Liver (tissue), 9 donors: Measurements from ENCODE around the gene POLR1H. TPM values are rescaled to one million over a fixed set of nuclear protein-coding genes. Genes with fewer than 3 reads are reported as not detected.

ENCODE experiments used
- DNase-seq: peaks from one replicate; pipeline ENCODE4 v3.0.0-alpha.2; 2017; ENCODE audit warnings: low spot score
- H3K27ac ChIP-seq, 2 donors: one replicate each; pipeline ENCODE4 v1.7.0; 2013; ENCODE audit warnings: inconsistent platforms in 2 of 2, low read length in 2 of 2, control low read depth in 1 of 2, low read depth in 1 of 2, mild to moderate bottlenecking in 1 of 2
- H3K27me3 ChIP-seq, 4 donors: one replicate each; pipeline versions ENCODE4 v1.6.1 to v1.7.0; 2013; ENCODE audit warnings: low read length in 3 of 4, inconsistent platforms in 1 of 4, mild to moderate bottlenecking in 1 of 4, moderate library complexity in 1 of 4; ENCODE audit not compliant: control insufficient read depth in 4 of 4, insufficient read depth in 4 of 4
- H3K36me3 ChIP-seq, 4 donors: one replicate each; pipeline versions ENCODE4 v1.6.1 to v1.7.0; 2013; ENCODE audit warnings: low read length in 3 of 4, mild to moderate bottlenecking in 3 of 4, low read depth in 1 of 4, moderate library complexity in 1 of 4; ENCODE audit not compliant: control insufficient read depth in 4 of 4, insufficient read depth in 3 of 4
- H3K4me1 ChIP-seq, 4 donors: one replicate each; pipeline versions ENCODE4 v1.6.1 to v1.7.0; 2013; ENCODE audit warnings: low read length in 3 of 4, mild to moderate bottlenecking in 3 of 4, moderate library complexity in 1 of 4; ENCODE audit not compliant: control insufficient read depth in 4 of 4, insufficient read depth in 4 of 4
- H3K4me3 ChIP-seq, 3 donors: one replicate each; pipeline versions ENCODE4 v1.6.1 to v1.7.0; 2013; ENCODE audit warnings: low read length in 3 of 3, control low read depth in 1 of 3, low read depth in 1 of 3, mild to moderate bottlenecking in 1 of 3
- H3K9ac ChIP-seq, 2 donors: one replicate each; pipeline ENCODE4 v1.7.0; 2013; ENCODE audit warnings: low read length in 2 of 2, mild to moderate bottlenecking in 2 of 2, moderate library complexity in 2 of 2, control low read depth in 1 of 2, low read depth in 1 of 2
- H3K9me3 ChIP-seq, 4 donors: one replicate each; pipeline versions ENCODE4 v1.6.1 to v1.7.0; 2013; ENCODE audit warnings: low read length in 3 of 4; ENCODE audit not compliant: control insufficient read depth in 4 of 4
- CTCF ChIP-seq: fragments of 150-350 bp; IDR thresholded peaks from 2 replicates; pipeline ENCODE4 v1.5.1; 2017; ENCODE audit warnings: improper control_type of control experiment, low read depth, low read length; ENCODE audit not compliant: missing input control
- EGR1 ChIP-seq, 2 donors: IDR thresholded peaks; 2 replicates each; pipeline ENCODE4 v1.6.1; 2016 to 2018; ENCODE audit warnings: antibody characterized with exemption in 2 of 2, low read depth in 2 of 2
- FOXA1 ChIP-seq: IDR thresholded peaks from 2 replicates; pipeline ENCODE4 v1.6.1; 2016; ENCODE audit warnings: antibody characterized with exemption
- FOXA2 ChIP-seq: IDR thresholded peaks from 2 replicates; pipeline ENCODE4 v1.6.1; 2016; ENCODE audit warnings: antibody characterized with exemption
- GABPA ChIP-seq, 2 donors: IDR thresholded peaks in 1 of 2; conservative IDR thresholded peaks in 1 of 2; 2 replicates each; pipeline ENCODE4 v1.6.1; 2016; ENCODE audit warnings: antibody characterized with exemption in 2 of 2, mild to moderate bottlenecking in 1 of 2, moderate library complexity in 1 of 2
- HNF4A ChIP-seq, 2 donors: conservative IDR thresholded peaks; 2 replicates each; pipeline ENCODE4 v1.6.1; 2016; ENCODE audit warnings: antibody characterized with exemption in 2 of 2, mild to moderate bottlenecking in 2 of 2
- HNF4G ChIP-seq: IDR thresholded peaks from 2 replicates; pipeline ENCODE4 v1.6.1; 2016; ENCODE audit warnings: antibody characterized with exemption
- JUND ChIP-seq, 2 donors: IDR thresholded peaks; 2 replicates each; pipeline ENCODE4 v1.6.1; 2016; ENCODE audit warnings: antibody characterized with exemption in 2 of 2
- MAX ChIP-seq: IDR thresholded peaks from 2 replicates; pipeline ENCODE4 v1.6.1; 2016; ENCODE audit warnings: antibody characterized with exemption
- NR2F2 ChIP-seq: IDR thresholded peaks from 2 replicates; pipeline ENCODE4 v1.6.1; 2016; ENCODE audit warnings: antibody characterized with exemption
- RAD21 ChIP-seq, 2 donors: IDR thresholded peaks; 2 replicates each; pipeline ENCODE4 v1.6.1; 2016; ENCODE audit warnings: antibody characterized with exemption in 2 of 2, mild to moderate bottlenecking in 2 of 2
- RXRA ChIP-seq, 2 donors: IDR thresholded peaks; 2 replicates each; pipeline ENCODE4 v1.6.1; 2017 to 2018; ENCODE audit warnings: antibody characterized with exemption in 2 of 2, mild to moderate bottlenecking in 1 of 2
- SP1 ChIP-seq: IDR thresholded peaks from 2 replicates; pipeline ENCODE4 v1.6.1; 2018; ENCODE audit warnings: antibody characterized with exemption, mild to moderate bottlenecking
- TAF1 ChIP-seq: conservative IDR thresholded peaks from 2 replicates; pipeline ENCODE4 v1.6.1; 2016; ENCODE audit warnings: antibody characterized with exemption, mild to moderate bottlenecking
- YY1 ChIP-seq: IDR thresholded peaks from 2 replicates; pipeline ENCODE4 v1.6.1; 2016; ENCODE audit warnings: antibody characterized with exemption, mild to moderate bottlenecking
- WGBS: extraction: QIAGEN DNeasy Blood & Tissue Kit; methylation state at CpG from one replicate; pipeline ENCODE4 v1.1.7; 2013; 5-methylcytosine and 5-hydroxymethylcytosine counted together
- polyA plus RNA-seq, 2 donors: library from polyadenylated mRNA; stranded (reverse) in 1 of 2; unstranded in 1 of 2; fragments of 200-250 nt in 1 of 2; fragments of >200 nt in 1 of 2; fragmentation: Nextera tagmentation in 1 of 2; extraction: Ambion mirVana in 1 of 2; gene quantifications; one replicate each; pipeline versions ENCODE4 v1.2.1 to v1.2.3, GENCODE V29; 2013 to 2015
- total RNA-seq, 2 donors: library from RNA; depleted of rRNA; stranded (reverse); fragments of >200 nt; gene quantifications; one replicate each; pipeline ENCODE4 v1.2.3, GENCODE V29; 2014
- TF ChIP-seq, protein P1 (sequence below): IDR thresholded peaks from 2 replicates; pipeline ENCODE4 v1.6.1; 2016; ENCODE audit warnings: antibody characterized with exemption
- TF ChIP-seq, protein P2 (sequence below): IDR thresholded peaks from 2 replicates; pipeline ENCODE4 v1.6.1; 2016; ENCODE audit warnings: antibody characterized with exemption, mild to moderate bottlenecking
- donor health status: healthy.
- donor health status: healthy.
- donor health status: healthy.
- donor health status: healthy.
- donor health status: healthy.

Gene POLR1H
- total and polyA plus RNA-seq, 4 donors: 7.0 to 27.5 (median 16.8) TPM

DNA sequence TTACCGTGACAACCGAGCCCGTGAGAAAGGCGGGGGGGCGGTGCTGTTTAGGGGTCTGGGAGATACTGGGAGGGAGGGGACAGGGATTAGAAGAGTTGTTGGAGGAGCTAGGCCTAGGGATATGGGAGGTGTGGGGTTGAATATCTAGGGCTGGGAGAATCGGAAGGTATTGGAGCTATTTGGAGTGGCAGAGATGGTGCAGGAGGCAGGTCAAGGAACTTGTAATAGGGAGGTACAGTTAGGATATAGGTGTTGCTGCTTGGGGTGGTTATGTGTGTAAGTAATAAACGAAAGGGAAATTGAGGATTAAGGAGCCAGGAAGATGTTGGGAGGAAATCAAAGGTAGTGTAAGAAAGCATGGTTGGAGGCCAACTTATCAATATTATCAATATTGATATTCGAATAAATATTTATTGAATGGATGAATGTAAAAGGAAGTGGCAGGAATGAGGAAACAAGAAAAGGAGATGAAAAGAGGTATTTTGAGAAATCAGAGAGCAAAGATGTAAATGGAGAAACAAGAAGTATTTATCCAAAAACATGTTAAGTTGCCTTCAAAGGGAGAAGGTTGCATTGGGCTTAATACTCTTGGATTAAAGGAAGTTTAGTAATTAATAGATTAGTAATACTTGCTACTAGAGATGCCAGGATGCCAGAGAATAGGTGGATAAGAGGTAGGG is 6.5 kb downstream of the POLR1H start:
- H3K4me1 ChIP-seq: peaks cover 6 to 30% (median 22%) of the 10 kb centered on the region in 4 donors
- TF ChIP-seq YY1: no peak
- no peak for TF ChIP-seq CTCF
- TF ChIP-seq HNF4G: no peak
- TF ChIP-seq, protein P1, sequence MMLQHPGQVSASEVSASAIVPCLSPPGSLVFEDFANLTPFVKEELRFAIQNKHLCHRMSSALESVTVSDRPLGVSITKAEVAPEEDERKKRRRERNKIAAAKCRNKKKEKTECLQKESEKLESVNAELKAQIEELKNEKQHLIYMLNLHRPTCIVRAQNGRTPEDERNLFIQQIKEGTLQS: no peak
- TF ChIP-seq JUND (IDR thresholded peaks at IDR 0.05): no peak
- no peak for TF ChIP-seq TAF1
- TF ChIP-seq NR2F2: no peak
- no peak for TF ChIP-seq EGR1 (IDR thresholded peaks at IDR 0.05; ENCODE audit: low read depth in 2 of 2)
- TF ChIP-seq RXRA (IDR thresholded peaks at IDR 0.05): no peak
- 12% methylated on average over 8 of the region's 8 CpGs for WGBS
- no peak for DNase-seq
- peak overlapping the region; percentile 1 to 47 for H3K9ac ChIP-seq
- H3K36me3 ChIP-seq: peaks cover 0 to 16% (median 9%) of the 10 kb centered on the region in 4 donors
- no peaks in the 10 kb centered on the region for H3K9me3 ChIP-seq
- peak overlapping the region; percentile 47 to 87 for H3K27ac ChIP-seq
- H3K27me3 ChIP-seq: peaks cover 0 to 3% (median 0%) of the 10 kb centered on the region in 4 donors
- H3K4me3 ChIP-seq: peak overlapping the region; percentile 58 to 95 (median 61)

DNA sequence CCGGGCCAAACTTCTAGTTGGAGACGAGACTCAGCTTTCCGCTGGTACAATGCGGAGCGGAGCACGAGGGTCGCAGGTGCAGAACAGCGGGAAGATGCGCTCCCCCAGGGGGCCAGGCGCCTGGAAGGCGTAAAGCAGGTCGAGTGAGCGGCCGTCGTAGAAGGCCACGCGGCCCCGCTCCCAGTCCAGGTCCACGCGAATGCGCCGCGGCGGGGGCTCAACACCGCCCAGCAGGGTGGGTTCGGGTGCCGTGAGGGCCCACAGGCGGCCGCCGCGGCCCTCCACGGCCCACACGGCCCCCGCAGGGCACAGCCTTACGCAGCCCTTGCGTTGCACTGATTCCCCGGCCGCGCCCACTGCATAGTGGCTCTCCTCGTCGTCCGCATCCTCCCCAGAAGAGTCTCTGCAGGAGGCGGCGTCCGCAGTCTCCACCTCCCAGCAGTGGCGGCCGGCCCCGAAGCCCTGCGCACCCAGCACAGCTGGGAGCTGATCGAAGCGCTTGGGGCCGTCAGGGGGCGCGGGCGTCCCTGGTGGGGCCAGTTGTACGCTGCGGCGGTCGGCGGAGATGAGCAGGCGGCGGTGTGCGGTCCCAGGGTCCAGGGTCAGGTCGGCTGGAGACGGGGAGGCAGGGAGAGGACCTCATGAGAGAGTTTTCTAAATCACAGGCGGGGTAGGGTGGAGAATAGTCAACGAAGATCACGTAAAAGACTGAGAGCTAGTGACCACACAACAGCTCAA is 10.2 kb downstream of the POLR1H start:
- DNase-seq: no peak
- H3K4me3 ChIP-seq: no peak overlapping the region

More for the DNA sequence above, 10.2 kb downstream of the POLR1H start:
- Histone ChIP-seq H3K9ac (no peak overlapping the region), H3K4me1 (peaks cover 11 to 31% (median 22%) of the 10 kb centered on the region in 4 donors), H3K36me3 (peaks cover 0 to 16% (median 7%) of the 10 kb centered on the region in 4 donors), H3K27me3 (peaks cover 0 to 15% (median 8%) of the 10 kb centered on the region in 4 donors), H3K27ac (no peak overlapping the region), H3K9me3 (no peaks in the 10 kb centered on the region)
- TF ChIP-seq FOXA2 (no peak), FOXA1 (no peak), GABPA (IDR thresholded peaks at IDR 0.05 in 1 of 2, conservative IDR thresholded peaks at IDR 0.05 in 1 of 2) (no peak), NR2F2 (no peak), MAX (no peak), TAF1 (no peak), CTCF (no peak), SP1 (no peak), RAD21 (IDR thresholded peaks at IDR 0.05) (no peak), JUND (IDR thresholded peaks at IDR 0.05) (no peak), HNF4A (conservative IDR thresholded peaks at IDR 0.05) (no peak), YY1 (no peak), RXRA (IDR thresholded peaks at IDR 0.05) (no peak)
- TF ChIP-seq, protein P2, sequence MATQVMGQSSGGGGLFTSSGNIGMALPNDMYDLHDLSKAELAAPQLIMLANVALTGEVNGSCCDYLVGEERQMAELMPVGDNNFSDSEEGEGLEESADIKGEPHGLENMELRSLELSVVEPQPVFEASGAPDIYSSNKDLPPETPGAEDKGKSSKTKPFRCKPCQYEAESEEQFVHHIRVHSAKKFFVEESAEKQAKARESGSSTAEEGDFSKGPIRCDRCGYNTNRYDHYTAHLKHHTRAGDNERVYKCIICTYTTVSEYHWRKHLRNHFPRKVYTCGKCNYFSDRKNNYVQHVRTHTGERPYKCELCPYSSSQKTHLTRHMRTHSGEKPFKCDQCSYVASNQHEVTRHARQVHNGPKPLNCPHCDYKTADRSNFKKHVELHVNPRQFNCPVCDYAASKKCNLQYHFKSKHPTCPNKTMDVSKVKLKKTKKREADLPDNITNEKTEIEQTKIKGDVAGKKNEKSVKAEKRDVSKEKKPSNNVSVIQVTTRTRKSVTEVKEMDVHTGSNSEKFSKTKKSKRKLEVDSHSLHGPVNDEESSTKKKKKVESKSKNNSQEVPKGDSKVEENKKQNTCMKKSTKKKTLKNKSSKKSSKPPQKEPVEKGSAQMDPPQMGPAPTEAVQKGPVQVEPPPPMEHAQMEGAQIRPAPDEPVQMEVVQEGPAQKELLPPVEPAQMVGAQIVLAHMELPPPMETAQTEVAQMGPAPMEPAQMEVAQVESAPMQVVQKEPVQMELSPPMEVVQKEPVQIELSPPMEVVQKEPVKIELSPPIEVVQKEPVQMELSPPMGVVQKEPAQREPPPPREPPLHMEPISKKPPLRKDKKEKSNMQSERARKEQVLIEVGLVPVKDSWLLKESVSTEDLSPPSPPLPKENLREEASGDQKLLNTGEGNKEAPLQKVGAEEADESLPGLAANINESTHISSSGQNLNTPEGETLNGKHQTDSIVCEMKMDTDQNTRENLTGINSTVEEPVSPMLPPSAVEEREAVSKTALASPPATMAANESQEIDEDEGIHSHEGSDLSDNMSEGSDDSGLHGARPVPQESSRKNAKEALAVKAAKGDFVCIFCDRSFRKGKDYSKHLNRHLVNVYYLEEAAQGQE: no peak
- TF ChIP-seq, protein P1: no peak
- 29% methylated on average over 68 of the region's 68 CpGs for WGBS
